Glomerular endothelial cell (primary cell): ENCODE measurements around the gene COL5A1. TPM values are rescaled to one million over a fixed set of nuclear protein-coding genes. Genes with fewer than 3 reads are reported as not detected.
"Not testable (repeated sequence)": the region's sequence is repeated elsewhere in the genome, so short reads cannot be mapped to it uniquely, and the experiment has no call there.

ENCODE experiments used
- DNase-seq: peaks from one replicate; pipeline ENCODE4 v3.0.0-alpha.2; 2011; ENCODE audit warnings: low read depth, low spot score; ENCODE audit errors: extremely low read depth
- total RNA-seq: library from RNA; depleted of rRNA; stranded (reverse); fragments of >200 nt; gene quantifications from 2 replicates; pipeline ENCODE4 v1.2.3, GENCODE V29; 2015

COL5A1 gene
- total RNA-seq, 1 donor from 2014 or later, result 366 TPM

DNA sequence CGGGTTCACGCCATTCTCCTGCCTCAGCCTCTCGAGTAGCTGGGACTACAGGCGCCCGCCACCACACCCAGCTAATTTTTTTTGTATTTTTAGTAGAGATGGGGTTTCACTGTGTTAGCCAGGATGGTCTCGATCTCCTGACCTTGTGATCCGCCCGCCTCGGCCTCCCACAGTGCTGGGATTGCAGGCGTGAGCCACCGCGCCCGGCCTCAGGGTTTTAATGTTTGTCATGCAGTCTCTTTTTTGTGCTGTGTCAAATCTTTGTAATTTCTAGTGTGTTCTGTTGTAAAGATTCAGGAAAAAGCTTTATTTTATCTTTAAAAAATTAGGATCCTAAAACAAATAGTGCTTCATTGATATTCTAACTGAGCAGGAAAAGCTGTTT, 62.1 kb downstream of the COL5A1 start:
- not testable (repeated sequence) for DNase-seq

DNA sequence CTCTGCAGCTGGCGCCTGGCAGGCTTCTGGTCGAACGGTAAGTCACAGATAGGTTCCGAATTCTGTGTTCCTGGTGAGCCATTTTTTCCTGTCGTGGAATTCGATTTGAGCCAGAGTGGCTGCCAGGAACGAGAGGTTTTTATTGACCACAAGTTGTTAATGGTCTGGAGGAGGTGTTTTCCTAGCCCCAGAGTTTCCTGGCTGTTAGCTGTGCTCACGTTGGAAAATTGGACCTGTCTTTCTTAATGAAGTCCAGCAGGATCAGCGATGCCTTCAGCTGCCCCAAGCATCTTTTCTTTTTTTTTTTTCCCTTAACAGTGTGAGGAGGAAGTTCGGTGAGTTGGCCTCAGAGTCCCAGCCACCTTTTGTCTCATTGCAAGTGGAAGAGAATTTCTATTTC, 62.9 kb downstream of the COL5A1 start:
- no peak for DNase-seq

DNA sequence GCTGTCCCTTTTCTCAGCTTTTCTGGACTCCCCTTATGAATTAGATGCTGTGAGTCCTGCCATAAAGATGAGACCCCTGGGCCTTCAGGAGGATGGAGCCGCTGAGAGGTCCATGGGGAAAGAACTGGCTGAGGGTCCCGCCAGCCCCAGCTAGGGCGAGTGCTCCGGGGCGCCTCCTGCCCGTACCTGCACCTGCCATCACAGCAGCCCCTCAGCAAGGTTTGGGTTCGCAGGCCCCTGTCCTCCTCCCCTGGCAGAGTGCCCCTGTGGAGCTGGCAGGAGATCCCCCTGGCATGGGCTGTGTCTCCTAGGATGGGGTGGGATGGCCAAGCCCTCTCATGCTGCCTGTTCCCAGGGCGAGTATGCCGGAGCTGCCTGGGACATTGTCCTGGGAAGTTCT, 64.2 kb downstream of the COL5A1 start:
- no peak for DNase-seq

DNA sequence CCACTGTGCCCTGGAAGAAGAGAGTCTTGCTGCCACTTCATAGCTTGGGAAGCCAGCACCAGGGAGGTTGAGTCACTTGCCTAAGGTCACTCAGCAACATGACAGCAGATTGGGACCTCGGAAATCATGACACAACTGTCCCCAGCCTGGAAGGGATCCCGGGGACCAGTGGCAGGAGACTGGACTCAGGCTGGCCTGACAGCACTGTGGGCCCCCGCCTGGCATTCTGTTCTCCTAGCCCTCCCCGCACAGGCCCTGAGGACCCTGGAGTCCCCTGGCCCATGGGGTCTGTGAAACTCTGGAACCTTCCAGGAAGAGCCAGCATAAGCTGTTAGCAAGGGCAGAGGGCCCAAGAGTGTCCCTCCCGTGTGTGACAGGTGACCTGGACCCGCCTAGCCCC, 64.9 kb downstream of the COL5A1 start:
- DNase-seq, result no peak

DNA sequence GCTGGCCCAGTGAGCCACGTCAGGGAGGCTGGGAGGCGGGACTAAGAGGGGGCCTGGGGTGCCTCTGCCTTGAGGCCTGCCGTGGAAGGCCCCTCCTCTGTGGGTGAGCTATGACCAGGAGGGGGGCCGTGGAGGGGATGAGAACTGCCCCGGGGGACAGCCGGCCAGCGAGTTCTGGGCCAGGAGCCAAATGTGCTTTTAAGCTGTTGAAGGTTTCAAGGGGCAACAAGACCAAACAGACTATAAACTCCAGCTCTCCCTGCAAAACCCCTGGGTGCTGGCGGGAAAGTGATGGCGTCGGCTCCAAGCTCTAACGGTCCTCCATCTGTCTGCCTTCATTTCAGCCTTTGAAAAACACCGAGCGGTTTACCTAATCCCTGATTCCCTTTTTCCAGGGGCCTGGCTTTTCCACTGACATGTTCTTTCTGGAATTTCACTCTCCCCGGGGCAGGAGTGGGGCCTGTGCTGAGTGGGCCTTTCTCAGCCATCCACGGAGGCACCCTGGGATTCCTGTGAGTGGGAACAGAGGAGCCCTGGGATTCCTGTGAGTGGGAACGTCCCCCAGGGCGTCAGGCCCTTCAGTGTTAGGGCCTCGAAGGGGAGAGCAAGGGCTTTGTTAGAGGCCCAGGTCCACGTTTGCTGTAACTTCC, 65.6 kb downstream of the COL5A1 start:
- no peak for DNase-seq

DNA sequence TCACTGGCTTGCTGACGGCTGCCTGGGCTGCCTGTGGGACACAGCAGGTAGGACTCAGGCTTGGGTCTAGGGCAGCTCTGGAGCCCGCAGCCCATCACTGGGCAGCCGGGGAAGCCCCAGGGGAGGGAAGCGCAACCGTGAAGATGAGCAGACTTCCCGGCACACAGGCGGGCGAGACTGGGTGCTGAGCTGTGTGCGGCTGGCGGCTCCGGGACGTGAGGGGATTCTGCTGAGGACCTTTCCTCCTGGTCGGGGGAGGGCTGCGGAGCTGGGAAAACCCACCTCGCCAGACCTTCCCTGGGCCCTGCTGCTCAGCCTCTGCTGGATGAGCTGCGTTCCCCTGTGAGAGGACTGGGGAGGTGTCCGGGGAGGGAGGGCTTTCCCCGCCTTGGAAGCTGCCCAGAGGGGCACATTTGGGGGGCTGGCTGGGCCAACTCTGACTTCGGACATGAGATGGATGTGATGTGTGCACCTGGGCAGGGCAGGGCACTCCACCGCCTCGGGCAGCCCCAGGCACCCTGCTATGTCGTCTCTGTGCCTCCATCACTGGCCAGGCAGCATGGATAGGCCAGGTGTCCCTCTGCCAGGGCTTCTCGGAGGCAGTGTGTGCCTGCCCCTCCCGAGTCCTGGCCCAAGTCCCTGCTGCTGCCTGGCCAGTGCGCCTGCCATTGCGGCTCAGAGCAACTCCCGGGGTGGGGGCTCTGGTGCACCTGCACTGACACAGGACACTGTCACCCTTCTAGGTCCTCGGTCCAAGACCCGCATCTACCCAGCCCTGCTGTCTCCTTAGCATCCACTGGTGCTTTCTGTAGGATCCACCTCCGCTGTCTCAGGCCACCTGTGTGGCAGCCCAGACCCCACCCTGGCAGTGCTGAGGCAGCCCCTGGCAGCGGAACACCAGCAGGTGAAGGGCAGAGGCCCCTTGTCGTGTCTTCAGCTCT, 66.4 kb downstream of the COL5A1 start:
- no peak for DNase-seq

DNA sequence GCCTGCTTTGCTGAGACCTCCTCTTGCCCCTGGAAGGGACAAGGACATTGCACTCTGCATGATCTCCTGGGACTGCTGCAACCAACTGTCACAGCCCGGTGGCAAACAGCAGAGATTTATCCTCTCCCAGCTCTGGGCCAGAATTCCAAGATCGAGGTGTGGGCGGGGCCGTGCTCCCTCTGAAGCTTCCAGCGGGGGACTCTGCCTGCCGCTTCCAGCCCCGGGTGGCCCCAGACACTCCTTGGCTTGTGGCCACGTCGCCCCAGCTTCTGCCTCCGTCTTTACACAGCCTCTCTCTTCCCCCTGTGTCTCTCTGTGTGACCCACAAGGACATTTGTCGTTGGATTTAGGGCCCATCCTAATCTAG, 67.1 kb downstream of the COL5A1 start:
- no peak for DNase-seq

DNA sequence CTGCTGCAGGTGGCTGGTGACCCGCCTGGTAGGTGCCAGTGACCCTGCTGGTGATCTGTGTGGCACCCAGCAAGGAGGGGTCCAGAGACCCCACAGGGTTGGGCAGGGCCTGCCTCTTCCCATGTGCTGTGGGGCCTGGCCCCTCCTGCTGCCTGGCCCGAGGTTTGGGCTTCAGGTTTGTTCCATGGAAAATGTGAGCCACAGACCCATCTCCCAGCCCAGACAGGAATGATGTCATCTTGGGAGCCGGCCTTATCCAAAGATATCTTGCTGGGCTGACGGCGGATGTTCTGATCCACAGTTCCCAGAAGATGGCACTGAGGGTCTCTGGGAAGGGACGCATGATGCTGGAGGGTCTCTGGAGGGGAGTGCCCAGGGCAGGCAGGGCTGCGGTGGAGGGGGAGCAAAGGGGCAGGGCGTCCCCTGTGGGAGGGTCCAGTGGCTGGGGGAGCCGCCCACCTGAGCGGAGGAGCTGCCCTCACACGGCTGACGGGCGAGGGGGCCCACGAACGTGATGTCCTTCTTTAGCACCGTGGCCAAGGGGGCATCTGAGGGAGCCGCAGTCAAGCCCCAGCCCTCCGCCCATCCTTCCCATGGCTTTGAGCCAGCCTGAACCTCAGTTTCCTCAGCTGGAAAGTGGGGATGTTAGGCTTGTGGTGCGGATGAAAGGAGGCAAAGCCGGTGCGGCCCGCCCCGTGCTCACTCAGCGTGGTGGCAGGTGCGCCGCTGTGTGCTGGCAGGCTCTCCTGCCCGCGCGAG, 68.1 kb downstream of the COL5A1 start:
- DNase-seq, result no peak

DNA sequence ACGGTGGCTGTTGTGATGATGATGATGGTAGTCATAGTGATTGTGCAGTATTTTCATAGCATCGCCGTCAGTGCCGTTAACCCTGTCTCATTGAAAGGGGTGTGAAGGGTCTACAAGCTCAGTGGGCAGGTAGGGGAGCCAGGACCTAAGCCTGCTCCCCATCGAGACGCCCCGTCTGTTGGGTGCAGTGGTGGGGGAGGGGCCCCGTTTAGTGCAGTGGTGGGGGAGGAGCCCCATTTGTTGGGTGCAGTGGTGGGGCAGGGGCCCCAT, 68.6 kb downstream of the COL5A1 start:
- no peak for DNase-seq

DNA sequence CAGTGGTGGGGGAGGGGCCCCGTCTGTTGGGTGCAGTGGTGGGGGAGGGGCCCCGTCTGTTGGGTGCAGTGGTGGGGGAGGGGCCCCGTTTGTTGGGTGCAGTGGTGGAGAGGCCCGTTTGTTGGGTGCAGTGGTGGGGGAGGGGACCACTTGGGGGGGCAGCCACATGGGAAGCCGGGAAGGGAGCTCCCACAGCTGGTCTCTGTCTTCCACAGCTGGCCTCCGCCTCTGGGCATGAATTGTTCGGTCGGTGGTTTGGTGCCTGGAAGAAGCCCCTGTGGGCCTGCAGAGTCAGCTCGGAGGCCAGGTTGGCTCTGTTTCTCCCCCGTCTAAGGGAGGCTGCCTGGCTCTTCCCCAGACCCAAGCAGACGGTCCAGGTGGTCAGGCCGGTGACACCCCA, 69.3 kb downstream of the COL5A1 start:
- no peak for DNase-seq

DNA sequence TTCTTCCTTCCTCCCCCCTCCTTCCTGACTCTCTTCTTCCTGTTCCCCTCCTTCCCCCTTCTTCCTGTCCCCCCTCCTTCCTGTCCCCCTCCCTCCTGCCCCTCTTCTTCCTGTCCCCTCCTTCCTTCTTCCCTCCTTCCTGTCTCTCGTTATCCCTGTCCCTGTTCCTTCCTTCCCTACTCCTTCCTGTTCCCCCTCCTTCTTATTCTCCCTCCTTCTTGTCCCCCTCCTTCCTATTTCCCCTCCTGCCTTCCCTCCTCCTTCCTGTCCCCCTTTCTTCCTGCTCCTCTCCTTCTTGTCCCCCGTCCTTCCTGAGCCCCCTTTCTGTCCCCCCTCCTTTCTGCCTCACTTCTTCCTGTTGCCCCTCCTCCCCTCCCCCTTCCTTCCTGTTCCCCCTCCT, 70.6 kb downstream of the COL5A1 start:
- DNase-seq, result no peak

DNA sequence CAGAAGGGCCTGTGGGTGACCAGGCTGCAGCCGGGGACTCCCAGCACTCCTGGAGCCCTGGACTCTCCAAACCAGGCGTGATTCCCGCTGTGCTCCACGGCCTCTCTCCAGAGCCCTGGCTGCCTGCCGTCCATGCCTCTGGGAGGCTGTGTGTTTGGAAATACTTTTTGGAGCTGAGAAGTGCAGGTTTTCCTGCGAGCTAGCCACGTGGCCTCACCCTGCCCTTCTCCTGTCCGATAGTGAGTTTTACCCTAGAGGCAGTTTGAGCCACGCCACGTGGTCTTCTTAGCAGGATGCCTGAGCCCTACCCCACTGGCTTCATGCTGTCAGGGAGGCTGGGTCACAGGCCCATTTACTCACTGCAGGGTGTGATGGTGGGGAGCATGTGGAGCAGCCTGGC, 71.3 kb downstream of the COL5A1 start:
- no peak for DNase-seq

DNA sequence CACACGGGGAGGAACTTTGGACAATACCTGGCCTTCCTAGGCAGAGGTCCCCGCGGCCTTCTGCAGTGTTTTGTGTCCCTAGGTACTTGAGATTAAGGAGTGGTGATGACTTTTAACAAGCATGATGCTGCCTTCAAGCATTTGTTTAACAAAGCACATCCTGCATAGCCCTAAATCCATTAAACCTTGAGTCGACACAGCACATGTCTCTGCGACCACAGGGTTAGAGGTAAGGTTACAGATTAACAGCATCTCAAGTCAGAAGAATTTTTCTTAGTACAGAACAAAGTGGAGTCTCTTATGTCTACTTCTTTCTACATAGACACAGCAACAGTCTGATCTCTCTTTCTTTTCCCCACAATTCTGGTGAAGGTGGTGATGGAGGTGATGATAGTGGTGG, 73.9 kb downstream of the COL5A1 start:
- DNase-seq, result not testable (repeated sequence)

DNA sequence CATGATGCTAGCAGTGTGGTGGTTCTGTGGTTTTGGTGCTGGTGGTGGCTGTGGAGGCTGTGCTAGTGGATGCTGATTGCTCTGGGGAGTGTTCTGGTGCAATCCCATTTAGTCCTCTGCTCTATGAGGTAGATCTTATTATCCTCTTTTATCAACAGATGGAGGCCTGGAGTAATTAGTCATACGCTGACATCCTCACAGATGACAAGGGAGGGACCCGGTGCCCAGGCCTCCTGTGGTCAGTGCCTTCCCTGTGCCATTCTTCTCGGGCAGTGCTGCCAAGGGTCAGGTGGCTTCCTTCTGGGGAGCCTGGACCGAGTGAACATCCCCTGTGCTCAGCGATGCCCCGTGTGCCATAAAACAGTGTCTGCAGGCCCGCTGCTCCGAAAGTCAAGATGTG, 74.5 kb downstream of the COL5A1 start:
- DNase-seq, result no peak

DNA sequence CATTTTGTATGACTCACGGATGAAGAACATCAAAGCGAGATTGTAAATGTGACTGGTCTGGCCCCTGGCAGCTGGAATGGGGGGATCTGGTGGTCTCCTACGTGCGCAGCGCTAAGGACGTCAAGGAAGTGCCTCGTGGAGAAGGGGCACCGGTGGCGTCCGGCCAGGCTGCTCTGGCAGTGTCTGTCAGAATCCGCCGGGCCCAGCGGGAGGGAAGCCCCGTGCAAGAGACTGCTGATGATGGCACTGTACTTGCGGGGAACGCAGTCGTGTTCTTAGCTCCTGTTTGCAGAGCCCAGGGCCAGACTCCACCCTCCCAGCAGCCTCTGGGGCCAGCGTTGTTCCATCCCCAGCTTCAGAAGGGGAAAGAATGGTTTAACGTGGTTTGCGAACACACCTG, 75.5 kb downstream of the COL5A1 start:
- no peak for DNase-seq

DNA sequence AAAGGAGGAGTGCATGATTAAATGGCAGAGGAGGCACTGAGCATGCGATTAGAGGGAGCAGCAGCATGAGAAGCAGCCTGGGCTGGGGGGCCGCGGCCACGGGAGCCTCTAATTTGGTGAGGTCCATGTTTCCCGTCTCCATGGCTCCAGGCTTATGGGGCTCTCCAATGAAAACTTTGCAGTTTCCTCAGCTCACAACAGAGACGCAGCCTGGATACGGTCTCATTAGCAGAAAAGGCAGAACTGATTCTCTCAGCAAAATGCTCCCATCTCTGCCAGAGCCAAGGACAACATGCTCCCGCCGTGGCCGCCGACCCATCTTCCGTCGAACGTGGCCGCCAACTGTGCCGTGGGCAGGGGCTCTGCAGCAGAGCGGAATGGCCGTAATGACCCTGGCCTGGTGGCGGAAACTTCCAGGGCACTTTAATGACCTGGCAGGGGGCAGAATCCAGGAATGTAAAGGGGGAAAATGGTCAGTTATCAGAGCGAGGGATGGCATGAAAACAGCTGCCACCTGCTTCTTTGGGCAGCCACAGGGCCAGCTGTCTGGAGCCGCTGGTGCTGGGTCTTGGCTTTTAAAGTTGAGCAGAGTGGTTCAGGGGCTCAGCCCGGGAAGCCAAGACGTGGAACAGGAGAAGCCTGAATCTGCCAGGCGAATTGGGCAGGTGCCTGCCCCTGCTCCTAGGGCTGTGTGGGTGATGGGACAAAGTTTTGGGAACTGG, 76.5 kb downstream of the COL5A1 start:
- no peak for DNase-seq

DNA sequence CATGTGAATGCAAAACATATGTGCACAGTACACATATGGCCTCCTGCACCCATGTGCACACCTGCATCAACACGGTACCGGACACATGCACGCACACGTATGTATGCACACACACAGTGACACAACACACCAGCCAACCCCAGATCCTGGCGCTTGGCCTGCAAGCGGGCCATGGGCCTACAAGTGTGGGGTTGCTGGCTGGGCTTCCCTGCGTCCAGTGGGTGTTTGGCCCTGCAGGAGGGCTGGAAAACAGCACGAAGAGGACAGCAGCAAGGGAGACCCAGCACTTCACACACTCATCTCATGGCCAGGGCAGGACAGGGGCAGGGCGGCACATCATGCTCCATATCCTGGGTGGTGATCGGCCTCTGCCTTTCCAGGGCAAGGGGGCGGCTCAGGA, 77.7 kb downstream of the COL5A1 start:
- no peak for DNase-seq

DNA sequence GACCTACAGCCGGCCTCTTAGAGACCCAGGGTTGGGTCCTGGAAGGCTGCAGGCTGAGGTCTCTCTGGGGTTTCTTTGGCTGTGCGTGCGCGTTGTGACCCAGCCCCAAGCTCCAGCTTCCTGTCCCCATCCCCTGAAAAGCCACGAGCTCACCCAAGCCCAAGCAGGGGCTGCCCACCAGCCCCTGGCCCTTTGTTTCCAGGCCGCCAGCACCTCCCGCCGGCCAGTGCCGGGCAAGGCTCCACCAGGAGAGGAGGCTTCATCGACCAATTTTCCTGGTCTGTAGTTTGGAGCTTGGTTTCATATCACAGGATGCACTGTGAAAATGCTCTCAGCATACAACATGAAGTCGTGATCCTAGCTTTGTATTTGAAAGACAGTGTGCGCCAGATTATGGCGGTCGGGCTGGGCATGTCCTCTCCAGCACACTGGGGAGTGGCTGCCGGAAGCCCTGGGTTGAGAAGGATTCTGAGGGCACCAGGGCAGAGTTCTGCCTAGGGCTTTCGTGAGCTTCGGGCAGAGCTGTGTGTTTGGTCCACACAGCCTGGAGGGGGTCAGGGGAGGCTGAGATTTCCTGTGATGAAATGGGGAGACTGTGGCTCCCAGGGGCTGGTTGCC, 78.6 kb downstream of the COL5A1 start:
- no peak for DNase-seq

DNA sequence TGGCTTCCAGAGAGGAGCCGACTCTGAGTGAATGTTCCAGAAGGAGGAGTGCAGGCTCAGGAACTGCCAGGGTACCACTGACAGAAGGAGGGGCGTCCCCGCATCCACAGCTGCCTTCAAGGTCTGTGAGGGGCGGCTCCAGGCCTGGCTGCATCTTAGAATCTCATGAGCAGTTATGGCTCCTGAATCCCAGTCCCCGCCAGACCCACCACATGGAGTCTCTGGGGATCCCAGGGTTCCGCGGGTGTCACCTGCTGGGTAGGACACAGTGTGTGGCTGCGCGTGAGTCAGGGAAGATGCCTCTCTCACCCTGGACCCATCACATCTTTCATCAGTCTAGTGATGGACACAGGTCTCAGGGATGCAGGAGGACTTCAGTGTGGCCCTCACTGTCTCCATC, 79.2 kb downstream of the COL5A1 start:
- no peak for DNase-seq

DNA sequence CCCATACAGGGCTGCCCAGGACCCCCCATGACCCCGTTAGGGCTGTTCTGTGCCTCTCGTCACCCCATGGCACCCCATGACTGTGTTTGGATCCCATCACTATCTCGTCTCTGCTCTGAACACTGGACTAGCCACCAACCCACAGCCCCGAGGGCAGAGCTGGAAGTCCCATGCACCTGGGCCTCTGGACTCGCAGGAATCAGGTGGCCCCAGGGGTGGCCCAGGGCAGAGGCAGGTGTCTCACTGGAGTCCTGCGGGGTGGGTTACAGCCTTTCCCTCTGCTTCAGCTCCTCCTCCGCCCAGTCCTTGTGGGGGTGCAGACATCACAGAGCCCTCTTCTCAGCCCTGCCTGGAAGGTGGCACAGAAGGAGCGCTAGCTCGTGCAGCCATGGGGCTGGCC, 79.7 kb downstream of the COL5A1 start:
- DNase-seq, result no peak
